HEK293T (cell line): ENCODE measurements around the gene F8.

Source experiments
- BHLHE40 ChIP-seq: fragments of 450-650 bp; IDR thresholded peaks from 2 replicates; pipeline ENCODE4 v1.6.1; 2016; ENCODE audit warnings: mild to moderate bottlenecking, moderate library complexity, borderline replicate concordance
- CTBP1 ChIP-seq: fragments of 450-650 bp; IDR thresholded peaks from 2 replicates; pipeline ENCODE4 v1.6.1; 2016; ENCODE audit warnings: borderline replicate concordance
- FOXA1 ChIP-seq: fragments of 450-650 bp; IDR thresholded peaks from 2 replicates; pipeline ENCODE4 v1.6.1; 2016; ENCODE audit warnings: mild to moderate bottlenecking
- FOXM1 ChIP-seq: fragments of 450-650 bp; IDR thresholded peaks from 2 replicates; pipeline ENCODE4 v1.6.1; 2017; ENCODE audit warnings: mild to moderate bottlenecking, borderline replicate concordance
- LEF1 ChIP-seq: fragments of 450-650 bp; IDR thresholded peaks from 2 replicates; pipeline ENCODE4 v1.6.1; 2017; ENCODE audit warnings: mild to moderate bottlenecking, borderline replicate concordance
- SP1 ChIP-seq: fragments of 450-650 bp; IDR thresholded peaks from 2 replicates; pipeline ENCODE4 v1.6.1; 2017

- no peak for TF ChIP-seq CTBP1
- no peak for TF ChIP-seq FOXA1
- TF ChIP-seq SP1 = no peak
- no peak for TF ChIP-seq BHLHE40
- no peak for TF ChIP-seq LEF1
- TF ChIP-seq FOXM1 = no peak
Observed at GRCh38 chrX:155001873-155002272, 20.6 kb downstream of the F8 start.
